Neural crest cell (in vitro differentiated cells): ENCODE data around the gene SAE1. TPM values are rescaled to one million over a fixed set of nuclear protein-coding genes. Genes with fewer than 3 reads are reported as not detected.
A peak's percentile ranks its signal among the peaks of the same experiment; 100 is the strongest.

Source experiments
- DNase-seq: peaks from one replicate; pipeline ENCODE4 v3.0.0; 2021; ENCODE audit warnings: low read depth, mixed read lengths, low spot score
- H3K27ac Mint-ChIP-seq: one replicate; pipeline ENCODE4 v1.8.0; 2021; ENCODE audit warnings: mild to moderate bottlenecking, mixed read lengths; ENCODE audit not compliant: unreplicated experiment
- H3K27me3 Mint-ChIP-seq: 2 replicates; pipeline ENCODE4 v1.8.0; 2021; ENCODE audit warnings: low read depth, mild to moderate bottlenecking, mixed read lengths
- H3K36me3 Mint-ChIP-seq: 2 replicates; pipeline ENCODE4 v1.8.0; 2021; ENCODE audit warnings: low read depth, mild to moderate bottlenecking, mixed read lengths
- H3K4me1 Mint-ChIP-seq: 2 replicates; pipeline ENCODE4 v1.8.0; 2021; ENCODE audit warnings: mixed read lengths
- H3K4me3 Mint-ChIP-seq: one replicate; pipeline ENCODE4 v1.8.0; 2021; ENCODE audit warnings: mild to moderate bottlenecking, mixed read lengths
- H3K9me3 Mint-ChIP-seq: 2 replicates; pipeline ENCODE4 v1.8.0; 2021; ENCODE audit warnings: mixed read lengths
- CTCF ChIP-seq: fragments of 200-600 bp; sonication (generic); conservative IDR thresholded peaks from 2 replicates; pipeline ENCODE4 v1.5.0; 2021; ENCODE audit warnings: antibody characterized with exemption, mild to moderate bottlenecking
- total RNA-seq: library from RNA; stranded (reverse); gene quantifications from 2 replicates; pipeline ENCODE4 v1.2.1, GENCODE V29; 2021

The SAE1 gene
- total RNA-seq, 1 donor from 2014 or later, result 280 TPM

GRCh38 chr19:47125669-47125938 is 5.0 kb upstream of the SAE1 start:
- H3K36me3 Mint-ChIP-seq, result peaks cover 4% of the 10 kb centered on the region
- no peak overlapping the region for H3K4me3 Mint-ChIP-seq
- H3K27me3 Mint-ChIP-seq, result peaks cover 3% of the 10 kb centered on the region
- no peak overlapping the region for H3K27ac Mint-ChIP-seq
- H3K9me3 Mint-ChIP-seq, result peaks cover 3% of the 10 kb centered on the region
- TF ChIP-seq CTCF, result no peak
- peaks cover 15% of the 10 kb centered on the region for H3K4me1 Mint-ChIP-seq
- DNase-seq, result no peak

- Mint-ChIP-seq H3K27me3 (peaks cover 4% of the 10 kb centered on the region), H3K27ac (no peak overlapping the region), H3K4me3 (peak overlapping the region; percentile 100)
Observed at GRCh38 chr19:47129579-47129978, 1.1 kb upstream of the SAE1 start.

GRCh38 chr19:47130120-47130588 is 481 bp upstream of the SAE1 start:
- H3K4me3 Mint-ChIP-seq, result peak overlapping the region; percentile 100
- no peak for TF ChIP-seq CTCF
- no peak for DNase-seq
- peak overlapping the region; percentile 99 for H3K27ac Mint-ChIP-seq
- peaks cover 22% of the 10 kb centered on the region for H3K36me3 Mint-ChIP-seq
- peaks cover 4% of the 10 kb centered on the region for H3K27me3 Mint-ChIP-seq
- H3K4me1 Mint-ChIP-seq, result peaks cover 49% of the 10 kb centered on the region
- peaks cover 3% of the 10 kb centered on the region for H3K9me3 Mint-ChIP-seq

More at GRCh38 chr19:47129579-47129978, 1.1 kb upstream of the SAE1 start:
- no peak for DNase-seq
- no peak for TF ChIP-seq CTCF
- H3K36me3 Mint-ChIP-seq, result peaks cover 22% of the 10 kb centered on the region
- peaks cover 3% of the 10 kb centered on the region for H3K9me3 Mint-ChIP-seq
- peaks cover 46% of the 10 kb centered on the region for H3K4me1 Mint-ChIP-seq

- H3K27me3 Mint-ChIP-seq, result peaks cover 4% of the 10 kb centered on the region
- H3K36me3 Mint-ChIP-seq, result peaks cover 25% of the 10 kb centered on the region
- H3K9me3 Mint-ChIP-seq, result peaks cover 3% of the 10 kb centered on the region
- no peak overlapping the region for H3K27ac Mint-ChIP-seq
- no peak for TF ChIP-seq CTCF
- no peak for DNase-seq
- H3K4me3 Mint-ChIP-seq, result peak overlapping the region; percentile 100
- H3K4me1 Mint-ChIP-seq, result peaks cover 55% of the 10 kb centered on the region
Observed at GRCh38 chr19:47132194-47132852, 1.7 kb downstream of the SAE1 start.

- H3K4me1 Mint-ChIP-seq, result peaks cover 55% of the 10 kb centered on the region
Observed at GRCh38 chr19:47133021-47133471, 2.4 kb downstream of the SAE1 start.

More at GRCh38 chr19:47133021-47133471, 2.4 kb downstream of the SAE1 start:
- Mint-ChIP-seq H3K36me3 (peaks cover 25% of the 10 kb centered on the region), H3K27ac (no peak overlapping the region), H3K4me3 (peak overlapping the region; percentile 87), H3K27me3 (peaks cover 4% of the 10 kb centered on the region), H3K9me3 (peaks cover 3% of the 10 kb centered on the region)
- DNase-seq, result no peak
- TF ChIP-seq CTCF, result no peak
